ENCODE measurements around the gene TCF4. TPM values are rescaled to one million over a fixed set of nuclear protein-coding genes. Genes with fewer than 3 reads are reported as not detected.

Gene TCF4
- polyA plus RNA-seq, 1 of the 3 experiments (the other 2 are of a cell fraction) = 39.1 TPM

- TF ChIP-seq USF1 (IDR thresholded peaks at IDR 0.05; ENCODE audit: borderline replicate concordance, low read depth) (no peak), ELF1 (IDR thresholded peaks at IDR 0.05) (no peak), GABPA (IDR thresholded peaks at IDR 0.05; ENCODE audit: low read depth) (no peak), EZH2phosphoT487 (IDR thresholded peaks at IDR 0.05; ENCODE audit: borderline replicate concordance, low read depth) (no peak), RAD21 (IDR thresholded peaks at IDR 0.05; ENCODE audit: low read length) (no peak), FOXJ3 (CRISPR knock-in tag; IDR thresholded peaks at IDR 0.05) (no peak), IRF3 (IDR thresholded peaks at IDR 0.05; ENCODE audit: low read depth, low read length) (no peak), FOXM1 (IDR thresholded peaks at IDR 0.05; ENCODE audit: low read depth) (no peak), MXI1 (IDR thresholded peaks at IDR 0.05; ENCODE audit: low read depth, low read length) (no peak), REST (IDR thresholded peaks at IDR 0.05; ENCODE audit: low read depth, low read length) (no peak), NFIC (IDR thresholded peaks at IDR 0.05; ENCODE audit: borderline replicate concordance) (no peak), JUND (IDR thresholded peaks at IDR 0.05) (no peak), TEAD4 (IDR thresholded peaks at IDR 0.05; ENCODE audit: borderline replicate concordance, insufficient read depth) (no peak), YY1 (IDR thresholded peaks at IDR 0.05; ENCODE audit: low read depth) (no peak), ZBTB33 (IDR thresholded peaks at IDR 0.05; ENCODE audit: borderline replicate concordance, low read depth) (no peak), MAX (IDR thresholded peaks at IDR 0.05; ENCODE audit: low read depth) (no peak), TCF12 (IDR thresholded peaks at IDR 0.05) (no peak)
- Histone ChIP-seq H3K27me3 (ENCODE audit: insufficient read depth) (no peaks in the 10 kb centered on the region), H3K36me3 (replicated peaks in 1 of 2; ENCODE audit: control insufficient read depth in 1 of 2, insufficient read depth in 2 of 2, low read length in 1 of 2) (peaks cover 0 to 8% of the 10 kb centered on the region in 2 experiments), H3K4me1 (ENCODE audit: control insufficient read depth in 1 of 2, insufficient read depth in 2 of 2, low read depth in 1 of 2, low read length in 1 of 2) (peaks cover 0 to 16% of the 10 kb centered on the region in 2 experiments; a peak in 1 of 4 replicates), H3K4me2 (no peak overlapping the region), H3F3A (replicated peaks; ENCODE audit: insufficient read depth) (no peaks in the 10 kb centered on the region), H3K4me3 (ENCODE audit: low read depth in 2 of 2, low read length in 1 of 2) (no peak overlapping the region), H3K9me2 (no peaks in the 10 kb centered on the region), H2AFZ (ENCODE audit: low read depth) (no peak overlapping the region), H3K9me3 (0 out of 2 replicates have a peak, but pooled peaks cover 6% of the 10 kb centered on the region), H3K27ac (ENCODE audit: low read depth in 2 of 2, low read length in 1 of 2) (no peak overlapping the region; a peak in 1 of 4 replicates), H3K9ac (no peak overlapping the region), H3K79me2 (ENCODE audit: insufficient read depth) (peaks cover 88% of the 10 kb centered on the region), H4K20me1 (ENCODE audit: insufficient read depth) (no peaks in the 10 kb centered on the region)
- POLR2A ChIA-PET = no interaction called here
- WGBS (ENCODE audit: low lambda C conversion rate) = 99% methylated on average over 4 of the region's 4 CpGs
- CTCF ChIA-PET = interaction anchor here (1.1 to 1.4 kb wide), 2 partner anchors 9 to 1128 kb away, joined by 4 read pairs; no protein-coding TSS in a partner anchor
- no peak for DNase-seq
Observed at GRCh38 chr18:55448420-55448819, 139.6 kb downstream of the TCF4 start.
